ENCODE data around the gene KIF16B. TPM values are rescaled to one million over a fixed set of nuclear protein-coding genes. Genes with fewer than 3 reads are reported as not detected.

The KIF16B gene
- total RNA-seq, 1 donor from 2014 or later, result 9.1 TPM

- Mint-ChIP-seq H3K27me3 (no peaks in the 10 kb centered on the region), H3K36me3 (ENCODE audit: low read depth) (peaks cover 27% of the 10 kb centered on the region), H3K9me3 (no peaks in the 10 kb centered on the region), H3K27ac (no peak overlapping the region), H3K4me3 (no peak overlapping the region), H3K4me1 (peaks cover 23% of the 10 kb centered on the region)
- no peak for ATAC-seq (ENCODE audit: low read depth)
- intact Hi-C loops (cut with micrococcal nuclease), result loop anchor here (10.0 kb wide), 1 partner anchor 1000 kb away; no protein-coding TSS in a partner anchor
- POLR2A ChIA-PET, result no interaction called here
- TF ChIP-seq CTCF (IDR thresholded peaks at IDR 0.05), result no peak
- no peak for DNase-seq
- CTCF ChIA-PET, result no interaction called here
These were observed 258.5 kb downstream of the KIF16B start for GRCh38 chr20:16314748-16315159.

DNA sequence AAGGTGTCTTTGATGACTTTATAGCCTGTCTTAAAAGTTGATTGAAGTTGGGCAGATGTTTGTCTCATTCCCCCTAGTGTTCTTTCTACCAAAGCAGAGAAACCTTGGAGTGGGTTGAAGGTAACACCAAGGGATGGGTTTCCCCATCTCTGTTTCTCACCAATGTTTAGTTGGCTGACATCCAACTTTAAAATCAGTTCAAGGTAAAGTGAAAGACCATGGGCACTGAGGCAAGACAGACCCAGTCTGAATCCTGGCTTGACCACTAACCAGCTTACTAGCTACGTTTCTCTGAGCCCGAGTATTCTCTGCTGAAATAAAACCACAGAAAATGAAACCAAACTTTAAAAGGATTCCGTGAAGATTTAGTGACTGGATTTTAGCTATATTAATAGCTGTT, 258.9 kb downstream of the KIF16B start:
- DNase-seq (no peak), ATAC-seq (ENCODE audit: low read depth) (no peak)
- ChIA-PET CTCF (no interaction called here), POLR2A (no interaction called here)
- H3K4me1 Mint-ChIP-seq, result peaks cover 23% of the 10 kb centered on the region
- H3K27ac Mint-ChIP-seq, result no peak overlapping the region
- no peak overlapping the region for H3K4me3 Mint-ChIP-seq
- no peaks in the 10 kb centered on the region for H3K9me3 Mint-ChIP-seq
- H3K36me3 Mint-ChIP-seq (ENCODE audit: low read depth), result peaks cover 28% of the 10 kb centered on the region
- TF ChIP-seq CTCF (IDR thresholded peaks at IDR 0.05), result no peak
- intact Hi-C loops (cut with micrococcal nuclease), result loop anchor here (10.0 kb wide), 1 partner anchor 1000 kb away; no protein-coding TSS in a partner anchor
- H3K27me3 Mint-ChIP-seq, result no peaks in the 10 kb centered on the region

DNA sequence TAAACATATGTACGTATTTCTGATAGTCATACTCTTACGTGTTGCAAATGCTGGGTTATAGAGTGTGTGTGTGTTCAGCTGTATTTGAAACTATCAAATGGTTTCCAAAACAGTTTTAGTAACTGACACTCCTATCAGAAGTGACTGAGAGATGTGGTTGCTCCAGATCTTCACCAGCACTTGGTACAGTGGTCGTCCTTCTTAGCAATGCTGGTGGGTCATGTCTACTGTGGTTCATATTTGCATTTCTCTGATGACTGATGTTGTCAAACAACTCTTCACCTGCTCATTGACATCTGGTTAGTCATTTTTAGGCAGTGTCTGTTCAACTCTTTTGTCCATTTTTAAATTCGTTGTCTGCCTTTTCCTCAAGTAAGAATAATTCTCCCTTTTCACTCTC, 259.3 kb downstream of the KIF16B start:
- intact Hi-C loops (cut with micrococcal nuclease), result loop anchor here (10.0 kb wide), 1 partner anchor 1001 kb away; no protein-coding TSS in a partner anchor
- peaks cover 22% of the 10 kb centered on the region for H3K4me1 Mint-ChIP-seq
- H3K27me3 Mint-ChIP-seq, result no peaks in the 10 kb centered on the region
- no peak for TF ChIP-seq CTCF (IDR thresholded peaks at IDR 0.05)
- H3K27ac Mint-ChIP-seq, result no peak overlapping the region
- DNase-seq (no peak), ATAC-seq (ENCODE audit: low read depth) (no peak)
- H3K4me3 Mint-ChIP-seq, result no peak overlapping the region
- no peaks in the 10 kb centered on the region for H3K9me3 Mint-ChIP-seq
- ChIA-PET CTCF (no interaction called here), POLR2A (no interaction called here)
- H3K36me3 Mint-ChIP-seq (ENCODE audit: low read depth), result peaks cover 29% of the 10 kb centered on the region

GRCh38 chr20:16312998-16313397, 260.2 kb downstream of the KIF16B start:
- ATAC-seq (ENCODE audit: low read depth) (no peak), DNase-seq (no peak)
- H3K36me3 Mint-ChIP-seq (ENCODE audit: low read depth), result peaks cover 29% of the 10 kb centered on the region
- peaks cover 16% of the 10 kb centered on the region for H3K4me1 Mint-ChIP-seq
- ChIA-PET CTCF (no interaction called here), POLR2A (no interaction called here)
- H3K9me3 Mint-ChIP-seq, result no peaks in the 10 kb centered on the region
- intact Hi-C loops (cut with micrococcal nuclease), result loop anchor here (10.0 kb wide), 1 partner anchor 1002 kb away; no protein-coding TSS in a partner anchor
- H3K27me3 Mint-ChIP-seq, result no peaks in the 10 kb centered on the region
- no peak overlapping the region for H3K4me3 Mint-ChIP-seq
- no peak for TF ChIP-seq CTCF (IDR thresholded peaks at IDR 0.05)
- H3K27ac Mint-ChIP-seq, result no peak overlapping the region

GRCh38 chr20:16311756-16312155, 261.5 kb downstream of the KIF16B start:
- intact Hi-C loops (cut with micrococcal nuclease), result loop anchor here (10.0 kb wide), 1 partner anchor 1003 kb away; no protein-coding TSS in a partner anchor
- no peak for TF ChIP-seq CTCF (IDR thresholded peaks at IDR 0.05)
- DNase-seq (no peak), ATAC-seq (ENCODE audit: low read depth) (no peak)
- H3K36me3 Mint-ChIP-seq (ENCODE audit: low read depth), result peaks cover 30% of the 10 kb centered on the region
- no peaks in the 10 kb centered on the region for H3K9me3 Mint-ChIP-seq
- peaks cover 9% of the 10 kb centered on the region for H3K4me1 Mint-ChIP-seq
- ChIA-PET CTCF (no interaction called here), POLR2A (no interaction called here)
- H3K27me3 Mint-ChIP-seq, result no peaks in the 10 kb centered on the region
- no peak overlapping the region for H3K4me3 Mint-ChIP-seq
- H3K27ac Mint-ChIP-seq, result no peak overlapping the region

All from activated B cell treated with CpG ODN at 0.5 μM for 24 hours (primary cell).